Ectodermal cell (in vitro differentiated cells): ENCODE results near the gene PIK3R2.

Experiments
- H3K27ac ChIP-seq: 2 replicates; pipeline ENCODE4 v1.7.0; 2013; ENCODE audit warnings: mild to moderate bottlenecking, low read depth, low read length; ENCODE audit not compliant: insufficient read depth, poor library complexity, severe bottlenecking
- H3K27me3 ChIP-seq: 2 replicates; pipeline ENCODE4 v1.7.0; 2013; ENCODE audit warnings: mild to moderate bottlenecking, low read length; ENCODE audit not compliant: insufficient read depth, control insufficient read depth, poor library complexity, severe bottlenecking
- H3K36me3 ChIP-seq: one replicate; pipeline ENCODE4 v1.7.0; 2013; ENCODE audit warnings: low read length; ENCODE audit not compliant: control insufficient read depth, insufficient read depth
- H3K4me1 ChIP-seq: one replicate; pipeline ENCODE4 v1.7.0; 2013; ENCODE audit warnings: low read length; ENCODE audit not compliant: control insufficient read depth, insufficient read depth
- H3K4me3 ChIP-seq: 2 replicates; pipeline ENCODE4 v1.7.0; 2013; ENCODE audit warnings: low read depth, low read length, control low read depth; ENCODE audit not compliant: insufficient read depth
- H3K9me3 ChIP-seq: 2 replicates; pipeline ENCODE4 v1.7.0; 2013; ENCODE audit warnings: mild to moderate bottlenecking, low read length, moderate library complexity; ENCODE audit not compliant: control insufficient read depth
- WGBS, 2 experiments: methylation state at CpG; one replicate each; pipeline ENCODE4 v1.1.7; 2013; ENCODE audit warnings: missing lambda C conversion rate in 2 of 2; 5-methylcytosine and 5-hydroxymethylcytosine counted together

PIK3R2 gene

GRCh38 chr19:18114483-18114882 lies 38.5 kb upstream of the PIK3R2 start:
- 95 to 97% methylated on average over 4 of the region's 4 CpGs for WGBS, 2 experiments
- no peak overlapping the region for H3K4me3 ChIP-seq
- H3K27ac ChIP-seq, result no peak overlapping the region
- no peaks in the 10 kb centered on the region for H3K4me1 ChIP-seq
- H3K36me3 ChIP-seq, result no peaks in the 10 kb centered on the region
- peaks cover 20% of the 10 kb centered on the region for H3K27me3 ChIP-seq
- no peaks in the 10 kb centered on the region for H3K9me3 ChIP-seq

GRCh38 chr19:18117364-18117691 lies 35.6 kb upstream of the PIK3R2 start:
- 53 to 57% methylated on average over 11 of the region's 11 CpGs for WGBS, 2 experiments
- H3K9me3 ChIP-seq, result no peaks in the 10 kb centered on the region
- no peak overlapping the region for H3K27ac ChIP-seq
- no peaks in the 10 kb centered on the region for H3K4me1 ChIP-seq
- no peaks in the 10 kb centered on the region for H3K27me3 ChIP-seq
- H3K36me3 ChIP-seq, result no peaks in the 10 kb centered on the region
- peak overlapping the region; percentile 19 for H3K4me3 ChIP-seq

GRCh38 chr19:18117692-18118378 lies 35.1 kb upstream of the PIK3R2 start:
- 0% methylated on average over 86 of the region's 86 CpGs for WGBS, 2 experiments
- peak overlapping the region; percentile 50 for H3K4me3 ChIP-seq
- no peaks in the 10 kb centered on the region for H3K27me3 ChIP-seq
- H3K27ac ChIP-seq, result peak overlapping the region; percentile 38
- H3K9me3 ChIP-seq, result no peaks in the 10 kb centered on the region
- no peaks in the 10 kb centered on the region for H3K36me3 ChIP-seq
- H3K4me1 ChIP-seq, result no peaks in the 10 kb centered on the region

- H3K36me3 ChIP-seq, result no peaks in the 10 kb centered on the region
- H3K27ac ChIP-seq, result no peak overlapping the region
- no peaks in the 10 kb centered on the region for H3K9me3 ChIP-seq
- 49% methylated on average over 14 of the region's 14 CpGs for WGBS, 2 experiments
- peak overlapping the region; percentile 50 for H3K4me3 ChIP-seq
- no peaks in the 10 kb centered on the region for H3K4me1 ChIP-seq
- H3K27me3 ChIP-seq, result no peaks in the 10 kb centered on the region
Measured at GRCh38 chr19:18118420-18119012, 34.4 kb upstream of the PIK3R2 start.

GRCh38 chr19:18119013-18119716 lies 33.8 kb upstream of the PIK3R2 start:
- Histone ChIP-seq H3K27me3 (no peaks in the 10 kb centered on the region), H3K36me3 (no peaks in the 10 kb centered on the region), H3K9me3 (no peaks in the 10 kb centered on the region), H3K27ac (no peak overlapping the region), H3K4me3 (no peak overlapping the region), H3K4me1 (no peaks in the 10 kb centered on the region)
- 84 to 86% methylated on average over 13 of the region's 13 CpGs for WGBS, 2 experiments

- no peak overlapping the region for H3K27ac ChIP-seq
- no peaks in the 10 kb centered on the region for H3K36me3 ChIP-seq
- no peaks in the 10 kb centered on the region for H3K4me1 ChIP-seq
- H3K27me3 ChIP-seq, result no peaks in the 10 kb centered on the region
- no peaks in the 10 kb centered on the region for H3K9me3 ChIP-seq
- WGBS, 2 experiments, result 85 to 86% methylated on average over 14 of the region's 14 CpGs
- H3K4me3 ChIP-seq, result no peak overlapping the region
Measured at GRCh38 chr19:18119717-18120105, 33.3 kb upstream of the PIK3R2 start.

- H3K4me3 ChIP-seq, result no peak overlapping the region
- H3K36me3 ChIP-seq, result no peaks in the 10 kb centered on the region
Measured at GRCh38 chr19:18120127-18120526, 32.8 kb upstream of the PIK3R2 start.

GRCh38 chr19:18121166-18121565 lies 31.8 kb upstream of the PIK3R2 start:
- Histone ChIP-seq H3K27me3 (no peaks in the 10 kb centered on the region), H3K36me3 (no peaks in the 10 kb centered on the region), H3K27ac (no peak overlapping the region), H3K4me3 (no peak overlapping the region), H3K4me1 (no peaks in the 10 kb centered on the region), H3K9me3 (no peaks in the 10 kb centered on the region)
- WGBS, 2 experiments, result 96% methylated on average over 5 of the region's 5 CpGs

More at GRCh38 chr19:18120127-18120526, 32.8 kb upstream of the PIK3R2 start:
- Histone ChIP-seq H3K27ac (no peak overlapping the region), H3K27me3 (no peaks in the 10 kb centered on the region), H3K9me3 (no peaks in the 10 kb centered on the region), H3K4me1 (no peaks in the 10 kb centered on the region)
- 57 to 69% methylated on average over 1 of the region's 1 CpG for WGBS, 2 experiments

GRCh38 chr19:18122424-18122823 lies 30.5 kb upstream of the PIK3R2 start:
- Histone ChIP-seq H3K4me1 (no peaks in the 10 kb centered on the region), H3K27me3 (no peaks in the 10 kb centered on the region), H3K9me3 (no peaks in the 10 kb centered on the region), H3K36me3 (no peaks in the 10 kb centered on the region), H3K4me3 (no peak overlapping the region), H3K27ac (no peak overlapping the region)
- WGBS, 2 experiments, result 95 to 96% methylated on average over 7 of the region's 7 CpGs
